VCaP (cell line): ENCODE data around the gene INAFM1.
"Not testable (repeated sequence)": the region's sequence is repeated elsewhere in the genome, so short reads cannot be mapped to it uniquely, and the experiment has no call there.

Source experiments
- H3K27ac ChIP-seq: fragments of 450-650 bp; 2 replicates; pipeline ENCODE4 v1.5.1; 2017
- TF ChIP-seq, protein P1 (sequence below): fragments of 450-650 bp; conservative IDR thresholded peaks from 2 replicates; pipeline ENCODE4 v1.5.1; 2017; ENCODE audit warnings: mild to moderate bottlenecking, moderate library complexity

INAFM1 gene

DNA sequence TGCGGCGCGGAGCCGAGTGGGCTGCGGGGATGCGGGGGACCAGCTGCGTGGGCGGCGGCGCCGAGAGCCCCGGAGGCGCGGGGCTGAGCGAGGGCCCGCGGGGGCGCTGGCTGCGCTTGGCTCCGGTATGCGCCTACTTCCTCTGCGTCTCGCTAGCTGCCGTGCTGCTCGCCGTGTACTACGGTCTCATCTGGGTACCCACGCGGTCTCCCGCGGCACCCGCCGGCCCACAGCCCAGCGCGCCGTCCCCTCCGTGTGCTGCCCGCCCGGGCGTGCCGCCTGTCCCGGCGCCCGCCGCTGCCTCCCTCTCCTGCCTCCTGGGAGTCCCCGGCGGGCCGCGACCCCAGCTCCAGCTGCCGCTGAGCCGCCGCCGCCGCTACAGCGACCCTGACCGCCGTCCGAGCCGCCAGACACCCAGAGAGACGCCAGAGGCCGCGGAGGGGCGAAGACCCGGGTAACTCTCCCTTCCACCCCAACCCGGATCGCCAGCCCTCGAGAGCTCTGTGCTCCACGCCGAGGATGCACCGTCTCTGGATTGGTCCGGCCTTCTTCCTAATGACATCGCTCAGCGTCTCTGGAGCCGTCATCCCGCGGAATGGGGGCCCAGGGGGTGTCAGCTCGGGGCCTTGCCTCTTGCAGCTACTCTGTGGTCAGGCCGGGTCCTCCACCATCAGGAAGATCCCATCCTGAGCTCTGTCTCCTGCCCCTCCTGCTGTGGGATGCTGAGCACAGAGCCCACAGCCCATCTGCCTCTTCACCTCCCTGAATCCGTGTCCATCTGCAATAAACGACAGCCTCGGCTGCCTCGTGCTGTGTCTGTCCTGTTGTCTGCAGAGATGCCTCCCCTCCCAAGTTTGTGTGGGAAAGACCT lies 441 bp downstream of the INAFM1 start:
- TF ChIP-seq, protein P1, sequence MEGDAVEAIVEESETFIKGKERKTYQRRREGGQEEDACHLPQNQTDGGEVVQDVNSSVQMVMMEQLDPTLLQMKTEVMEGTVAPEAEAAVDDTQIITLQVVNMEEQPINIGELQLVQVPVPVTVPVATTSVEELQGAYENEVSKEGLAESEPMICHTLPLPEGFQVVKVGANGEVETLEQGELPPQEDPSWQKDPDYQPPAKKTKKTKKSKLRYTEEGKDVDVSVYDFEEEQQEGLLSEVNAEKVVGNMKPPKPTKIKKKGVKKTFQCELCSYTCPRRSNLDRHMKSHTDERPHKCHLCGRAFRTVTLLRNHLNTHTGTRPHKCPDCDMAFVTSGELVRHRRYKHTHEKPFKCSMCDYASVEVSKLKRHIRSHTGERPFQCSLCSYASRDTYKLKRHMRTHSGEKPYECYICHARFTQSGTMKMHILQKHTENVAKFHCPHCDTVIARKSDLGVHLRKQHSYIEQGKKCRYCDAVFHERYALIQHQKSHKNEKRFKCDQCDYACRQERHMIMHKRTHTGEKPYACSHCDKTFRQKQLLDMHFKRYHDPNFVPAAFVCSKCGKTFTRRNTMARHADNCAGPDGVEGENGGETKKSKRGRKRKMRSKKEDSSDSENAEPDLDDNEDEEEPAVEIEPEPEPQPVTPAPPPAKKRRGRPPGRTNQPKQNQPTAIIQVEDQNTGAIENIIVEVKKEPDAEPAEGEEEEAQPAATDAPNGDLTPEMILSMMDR = no peak
- peak overlapping the region; percentile 74 for H3K27ac ChIP-seq

DNA sequence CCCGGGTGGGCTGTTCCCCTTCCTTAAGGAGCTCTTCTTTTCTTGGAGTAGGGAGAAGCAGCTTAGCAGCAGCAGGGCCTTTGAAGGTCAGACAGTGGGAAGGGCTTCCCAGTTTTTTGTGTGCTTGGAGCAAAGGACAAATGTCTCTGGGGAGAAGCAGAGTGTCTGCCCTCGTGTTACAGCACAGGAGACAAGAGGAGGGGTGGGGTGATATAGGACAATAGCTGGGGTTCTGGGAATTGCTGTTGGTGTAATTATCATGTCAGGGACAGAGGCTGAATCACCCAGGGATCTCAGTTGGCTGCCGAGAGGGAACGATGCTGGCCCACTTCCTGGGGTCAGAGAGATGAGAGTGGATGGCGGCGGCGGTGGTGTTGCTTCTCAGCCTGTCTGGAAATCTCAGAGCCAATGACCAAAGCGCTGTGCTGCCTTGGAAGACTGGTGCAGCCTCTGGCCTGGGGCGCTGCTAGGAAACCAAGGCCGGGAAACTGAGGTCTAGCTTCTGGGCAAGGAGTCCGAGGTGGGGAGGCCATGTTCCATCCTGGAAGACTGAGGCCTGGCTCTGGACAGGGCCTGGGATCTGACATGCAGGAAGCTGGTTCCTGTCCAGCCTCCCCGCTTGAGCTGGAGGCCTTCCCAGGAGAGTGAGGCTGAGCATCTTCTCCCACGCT lies 1.2 kb downstream of the INAFM1 start:
- no peak overlapping the region for H3K27ac ChIP-seq
- TF ChIP-seq, protein P1 = no peak

DNA sequence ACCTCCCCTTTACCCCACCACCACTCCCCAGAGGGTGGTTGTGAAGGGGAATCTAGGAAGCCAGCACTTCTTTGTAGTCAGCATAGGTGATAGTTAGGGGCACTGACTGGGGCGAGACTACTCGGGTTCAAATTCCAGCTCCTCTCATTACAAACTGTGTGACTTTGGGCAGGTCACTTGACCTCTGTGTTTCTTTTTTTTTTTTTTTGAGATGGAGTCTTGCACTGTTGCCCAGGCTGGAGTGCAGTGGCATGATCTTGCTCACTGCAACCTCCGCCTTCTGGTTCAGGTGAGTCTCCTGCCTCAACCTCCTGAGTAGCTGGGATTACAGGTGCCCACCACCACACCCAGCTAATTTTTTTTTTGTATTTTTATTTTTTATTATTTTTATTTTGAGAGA lies 1.8 kb downstream of the INAFM1 start:
- H3K27ac ChIP-seq = not testable (repeated sequence)

DNA sequence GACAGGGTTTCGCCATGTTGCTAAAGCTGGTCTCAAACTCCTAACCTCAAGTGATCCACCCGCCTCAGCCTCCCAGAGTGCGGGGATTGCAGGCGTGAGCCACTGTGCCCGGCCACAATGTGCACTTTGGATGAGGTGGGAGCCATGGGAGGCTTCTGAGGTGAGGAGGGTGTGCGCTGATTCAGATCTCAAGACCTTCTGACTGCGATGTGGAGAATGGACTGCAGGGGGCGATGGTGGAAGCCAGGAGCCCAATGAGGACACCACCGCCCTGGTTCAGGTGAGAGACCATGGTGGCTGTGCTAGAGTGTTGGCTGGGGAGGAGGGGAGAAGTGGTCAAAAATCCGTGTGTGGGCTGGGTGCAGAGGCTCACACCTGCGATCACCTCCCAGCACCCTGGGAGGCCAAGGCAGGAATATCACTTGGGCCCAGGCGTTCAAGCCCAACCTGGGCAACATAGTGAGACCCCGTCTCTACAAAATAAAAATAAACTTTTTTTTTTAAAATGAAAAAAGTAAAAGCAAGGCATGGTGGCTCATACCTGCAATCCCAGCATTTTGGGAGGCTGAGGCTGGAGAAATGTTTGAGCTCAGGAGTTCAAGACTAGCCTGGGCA lies 5.6 kb downstream of the INAFM1 start:
- no peak overlapping the region for H3K27ac ChIP-seq
- TF ChIP-seq, protein P1 = peak; percentile 45

DNA sequence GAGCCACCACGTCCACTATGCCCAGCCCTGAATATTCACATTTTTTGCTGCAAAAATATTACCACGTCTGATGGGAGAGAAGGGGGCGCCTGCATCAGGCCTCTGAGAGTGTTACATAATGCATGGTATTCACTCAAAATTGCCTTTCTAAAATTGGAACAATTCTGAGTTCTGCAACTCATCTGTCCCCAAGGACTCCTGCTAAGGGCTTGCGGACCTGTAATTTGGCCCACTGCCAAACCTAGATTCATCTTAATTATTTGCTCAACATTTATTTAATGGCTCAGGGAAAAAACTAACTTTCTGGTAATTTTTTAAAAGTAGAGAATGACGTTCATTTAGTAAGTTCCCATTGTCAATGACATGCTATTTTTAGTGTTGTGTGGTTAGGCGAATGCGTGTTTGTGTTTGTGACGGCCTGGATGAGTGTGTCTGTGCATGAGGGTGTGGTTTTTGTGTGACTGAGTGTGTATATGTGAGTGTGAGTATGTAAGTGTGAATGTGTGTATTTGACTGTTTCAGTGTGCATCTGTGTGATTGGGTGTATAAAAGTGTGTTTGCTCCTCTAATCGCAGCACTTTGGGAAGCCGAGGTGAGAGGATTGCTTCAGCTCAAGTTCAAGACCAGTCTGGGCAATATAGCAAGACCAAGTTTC lies 8.8 kb downstream of the INAFM1 start:
- TF ChIP-seq, protein P1 = no peak
- H3K27ac ChIP-seq = no peak overlapping the region

DNA sequence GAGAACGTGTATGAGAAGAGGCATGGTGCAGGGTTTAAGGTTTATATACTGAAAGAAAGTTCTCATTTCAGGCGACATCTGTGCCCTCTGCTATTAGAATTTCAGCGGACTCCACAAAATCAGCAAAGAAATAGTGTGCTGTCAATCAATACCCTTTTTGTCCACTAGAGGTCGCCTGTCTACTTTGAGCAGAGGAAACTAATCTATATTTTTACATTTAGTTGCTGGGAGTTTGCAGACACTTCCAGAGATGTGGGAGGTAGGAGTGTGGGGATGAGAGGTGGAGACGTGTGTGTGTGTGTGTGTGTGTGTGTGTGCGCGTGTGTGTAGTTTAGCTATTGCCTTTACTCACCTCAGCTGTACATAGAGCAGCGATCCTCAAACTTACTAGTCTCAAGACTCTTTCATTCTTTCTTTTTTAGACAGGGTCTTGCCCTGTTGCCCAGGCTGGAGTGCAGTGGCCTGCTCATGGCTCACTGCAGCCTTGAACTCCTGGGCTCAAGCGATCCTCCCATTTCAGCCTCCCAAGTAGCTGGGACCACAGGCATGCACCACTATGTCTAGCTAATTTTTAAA lies 9.7 kb downstream of the INAFM1 start:
- H3K27ac ChIP-seq = no peak overlapping the region
- TF ChIP-seq, protein P1 = peak; percentile 96

DNA sequence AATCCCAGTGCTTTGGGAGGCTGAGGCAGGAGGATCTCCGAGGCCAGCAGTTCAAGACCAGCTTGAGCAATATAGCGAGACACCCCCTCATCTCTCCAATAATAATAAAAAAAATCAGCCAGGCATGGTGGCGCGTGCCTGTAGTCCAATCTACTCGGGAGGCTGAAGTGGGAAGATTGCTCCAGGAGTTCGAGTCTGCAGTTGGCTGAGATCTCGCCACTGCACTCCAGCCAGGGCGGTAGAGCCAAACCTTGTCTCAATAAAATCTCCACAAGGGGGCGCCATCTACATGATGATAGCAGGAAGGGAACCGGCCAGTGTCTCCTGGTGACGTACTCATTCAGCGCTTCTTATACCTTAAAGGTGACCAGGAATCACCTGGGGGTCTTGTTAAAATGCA lies 21.4 kb downstream of the INAFM1 start:
- TF ChIP-seq, protein P1 = peak; percentile 87
- H3K27ac ChIP-seq = no peak overlapping the region

DNA sequence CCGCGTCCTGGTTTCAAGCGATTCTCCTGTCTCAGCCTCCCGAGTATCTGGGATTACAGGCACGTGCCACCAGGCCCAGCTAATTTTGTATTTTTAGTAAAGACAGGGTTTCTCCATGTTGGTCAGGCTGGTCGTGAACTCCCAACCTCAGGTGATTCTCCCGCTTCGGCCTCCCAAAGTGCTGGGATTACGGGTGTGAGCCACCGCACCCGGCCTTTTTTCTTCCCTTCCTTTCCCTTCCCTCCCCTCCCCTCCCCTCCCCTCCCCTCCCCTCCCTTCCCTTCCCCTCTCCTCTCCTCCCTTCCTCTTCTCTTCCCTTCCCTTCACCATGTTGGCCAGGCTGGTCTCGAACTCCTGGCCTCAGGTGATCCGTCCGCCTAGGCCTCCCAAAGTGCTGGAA lies 26.2 kb downstream of the INAFM1 start:
- H3K27ac ChIP-seq = not testable (repeated sequence)
